Astrocyte of the spinal cord (primary cell): ENCODE results near the gene TBC1D9.
"Not testable (repeated sequence)": the region's sequence is repeated elsewhere in the genome, so short reads cannot be mapped to it uniquely, and the experiment has no call there.

Experiments
- DNase-seq: peaks from one replicate; pipeline ENCODE4 v3.0.0; 2011; ENCODE audit warnings: low read depth, low spot score
- H3K4me3 ChIP-seq: 2 replicates; pipeline ENCODE4 v1.5.1; 2011; ENCODE audit warnings: low read depth, mild to moderate bottlenecking, low read length, moderate library complexity
- CTCF ChIP-seq: IDR thresholded peaks from 2 replicates; pipeline ENCODE4 v1.5.1; 2012; ENCODE audit warnings: low read depth, mild to moderate bottlenecking, low read length, inconsistent platforms
- in situ Hi-C: cut with HindIII; loops from 2 replicates; pipeline ENCODE4 v1.10.0; 2017; ENCODE audit warnings: low sequenced_read_pairs

The TBC1D9 gene

GRCh38 chr4:140790765-140791164, 34.6 kb upstream of the TBC1D9 start:
- in situ Hi-C loops: no loop called here
- DNase-seq: no peak
- TF ChIP-seq CTCF: no peak
- no peak overlapping the region for H3K4me3 ChIP-seq

- no peak overlapping the region for H3K4me3 ChIP-seq
- no peak for DNase-seq
- in situ Hi-C loops: no loop called here
- no peak for TF ChIP-seq CTCF
Observed at GRCh38 chr4:140790171-140790570, 34.0 kb upstream of the TBC1D9 start.

- in situ Hi-C loops: no loop called here
- no peak overlapping the region for H3K4me3 ChIP-seq
- TF ChIP-seq CTCF: no peak
- DNase-seq: no peak
Observed at GRCh38 chr4:140789759-140790158, 33.6 kb upstream of the TBC1D9 start.

- DNase-seq, H3K4me3 ChIP-seq, in situ Hi-C loops: not testable (repeated sequence)
Observed at GRCh38 chr4:140782787-140783186, 26.6 kb upstream of the TBC1D9 start.

- no peak for TF ChIP-seq CTCF
- in situ Hi-C loops: no loop called here
- no peak overlapping the region for H3K4me3 ChIP-seq
- DNase-seq: peak; percentile 33
Observed at GRCh38 chr4:140781596-140781995, 25.4 kb upstream of the TBC1D9 start.

- TF ChIP-seq CTCF: no peak
- H3K4me3 ChIP-seq: no peak overlapping the region
- in situ Hi-C loops: no loop called here
- DNase-seq: no peak
Observed at GRCh38 chr4:140777894-140778293, 21.7 kb upstream of the TBC1D9 start.

GRCh38 chr4:140777386-140777785, 21.2 kb upstream of the TBC1D9 start:
- no peak for DNase-seq
- TF ChIP-seq CTCF: no peak
- in situ Hi-C loops: no loop called here
- H3K4me3 ChIP-seq: no peak overlapping the region
